Measurements from ENCODE around the gene SH3BP4. TPM values are rescaled to one million over a fixed set of nuclear protein-coding genes. Genes with fewer than 3 reads are reported as not detected.

The SH3BP4 gene
- total RNA-seq, 4 donors from 2014 or later = 29.3 to 63.0 (median 42.9) TPM

DNA sequence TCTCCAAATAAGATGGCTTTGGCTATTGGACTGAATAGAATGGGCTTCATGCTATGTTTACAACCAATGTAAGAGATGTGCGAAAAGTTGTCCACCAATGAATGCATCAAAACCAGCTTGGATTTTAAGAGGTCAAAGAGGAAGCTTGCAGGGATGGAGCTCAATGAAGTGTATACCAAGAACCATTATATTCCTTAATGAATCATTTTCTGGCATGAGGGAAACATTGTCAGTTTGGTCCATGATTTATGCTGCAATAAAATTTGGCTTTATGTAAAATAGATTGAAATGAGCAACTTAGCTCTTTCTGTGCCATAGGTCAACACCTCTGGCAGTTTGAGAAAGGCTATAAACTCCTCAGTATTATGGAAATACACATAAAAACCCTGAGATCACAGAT is 107.3 kb downstream of the SH3BP4 start:
- 100% methylated on average over 1 of the region's 1 CpG for WGBS, 2 donors (ENCODE audit: low coverage in 1 of 2)
- ATAC-seq = no peak
- TF ChIP-seq POLR2AphosphoS5 (IDR thresholded peaks at IDR 0.05) (no peak), EP300 (IDR thresholded peaks at IDR 0.05) (no peak), POLR2A (IDR thresholded peaks at IDR 0.05) (no peak)
- TF ChIP-seq, protein P1, sequence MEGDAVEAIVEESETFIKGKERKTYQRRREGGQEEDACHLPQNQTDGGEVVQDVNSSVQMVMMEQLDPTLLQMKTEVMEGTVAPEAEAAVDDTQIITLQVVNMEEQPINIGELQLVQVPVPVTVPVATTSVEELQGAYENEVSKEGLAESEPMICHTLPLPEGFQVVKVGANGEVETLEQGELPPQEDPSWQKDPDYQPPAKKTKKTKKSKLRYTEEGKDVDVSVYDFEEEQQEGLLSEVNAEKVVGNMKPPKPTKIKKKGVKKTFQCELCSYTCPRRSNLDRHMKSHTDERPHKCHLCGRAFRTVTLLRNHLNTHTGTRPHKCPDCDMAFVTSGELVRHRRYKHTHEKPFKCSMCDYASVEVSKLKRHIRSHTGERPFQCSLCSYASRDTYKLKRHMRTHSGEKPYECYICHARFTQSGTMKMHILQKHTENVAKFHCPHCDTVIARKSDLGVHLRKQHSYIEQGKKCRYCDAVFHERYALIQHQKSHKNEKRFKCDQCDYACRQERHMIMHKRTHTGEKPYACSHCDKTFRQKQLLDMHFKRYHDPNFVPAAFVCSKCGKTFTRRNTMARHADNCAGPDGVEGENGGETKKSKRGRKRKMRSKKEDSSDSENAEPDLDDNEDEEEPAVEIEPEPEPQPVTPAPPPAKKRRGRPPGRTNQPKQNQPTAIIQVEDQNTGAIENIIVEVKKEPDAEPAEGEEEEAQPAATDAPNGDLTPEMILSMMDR (IDR thresholded peaks at IDR 0.05) = no peak
- peaks cover 0 to 16% (median 0%) of the 10 kb centered on the region in 3 donors for H3K4me1 ChIP-seq
- no peaks in the 10 kb centered on the region for H3K9me3 ChIP-seq
- H3K27ac ChIP-seq = no peak overlapping the region
- H3K27me3 ChIP-seq = no peaks in the 10 kb centered on the region
- peaks cover 0 to 14% of the 10 kb centered on the region in 2 donors for H3K36me3 ChIP-seq
- H3K4me3 ChIP-seq = no peak overlapping the region

- WGBS, 2 donors (ENCODE audit: low coverage in 1 of 2) = 91 to 100% methylated on average over 4 to 6 of the region's 10 CpGs
- Histone ChIP-seq H3K36me3 (no peaks in the 10 kb centered on the region), H3K27ac (no peak overlapping the region), H3K4me1 (peaks cover 0 to 17% (median 0%) of the 10 kb centered on the region in 3 donors), H3K9me3 (no peaks in the 10 kb centered on the region), H3K4me3 (no peak overlapping the region), H3K27me3 (no peaks in the 10 kb centered on the region)
- ATAC-seq = no peak
- TF ChIP-seq, protein P1 (IDR thresholded peaks at IDR 0.05) = no peak
- TF ChIP-seq EP300 (IDR thresholded peaks at IDR 0.05) (no peak), POLR2A (IDR thresholded peaks at IDR 0.05) (no peak), POLR2AphosphoS5 (IDR thresholded peaks at IDR 0.05) (no peak)
These were observed 109.8 kb downstream of the SH3BP4 start for GRCh38 chr2:235061656-235062055.

- Histone ChIP-seq H3K36me3 (no peaks in the 10 kb centered on the region), H3K27me3 (no peaks in the 10 kb centered on the region), H3K4me3 (no peak overlapping the region), H3K27ac (peak overlapping the region in 3 of 4 donors; percentile 17 to 70 (median 30)), H3K9me3 (no peaks in the 10 kb centered on the region), H3K4me1 (peaks cover 0 to 17% (median 0%) of the 10 kb centered on the region in 3 donors)
- TF ChIP-seq EP300 (IDR thresholded peaks at IDR 0.05) (no peak), POLR2AphosphoS5 (IDR thresholded peaks at IDR 0.05) (no peak), POLR2A (IDR thresholded peaks at IDR 0.05) (no peak)
- TF ChIP-seq, protein P1 (IDR thresholded peaks at IDR 0.05) = no peak
- 10 to 37% methylated on average over 2 to 11 of the region's 17 CpGs for WGBS, 2 donors (ENCODE audit: low coverage in 1 of 2)
- ATAC-seq = peak; percentile 55
These were observed 111.7 kb downstream of the SH3BP4 start for GRCh38 chr2:235063471-235063961.

GRCh38 chr2:235064976-235065375 is 113.2 kb downstream of the SH3BP4 start:
- ATAC-seq = no peak
- Histone ChIP-seq H3K27me3 (no peaks in the 10 kb centered on the region), H3K36me3 (no peaks in the 10 kb centered on the region), H3K27ac (no peak overlapping the region), H3K4me3 (no peak overlapping the region), H3K9me3 (no peaks in the 10 kb centered on the region), H3K4me1 (peaks cover 0 to 19% (median 0%) of the 10 kb centered on the region in 3 donors)
- WGBS, 2 donors (ENCODE audit: low coverage in 1 of 2) = 70 to 88% methylated on average over 4 of the region's 7 CpGs
- TF ChIP-seq POLR2AphosphoS5 (IDR thresholded peaks at IDR 0.05) (no peak), EP300 (IDR thresholded peaks at IDR 0.05) (no peak), POLR2A (IDR thresholded peaks at IDR 0.05) (no peak)
- TF ChIP-seq, protein P1 (IDR thresholded peaks at IDR 0.05) = no peak

DNA sequence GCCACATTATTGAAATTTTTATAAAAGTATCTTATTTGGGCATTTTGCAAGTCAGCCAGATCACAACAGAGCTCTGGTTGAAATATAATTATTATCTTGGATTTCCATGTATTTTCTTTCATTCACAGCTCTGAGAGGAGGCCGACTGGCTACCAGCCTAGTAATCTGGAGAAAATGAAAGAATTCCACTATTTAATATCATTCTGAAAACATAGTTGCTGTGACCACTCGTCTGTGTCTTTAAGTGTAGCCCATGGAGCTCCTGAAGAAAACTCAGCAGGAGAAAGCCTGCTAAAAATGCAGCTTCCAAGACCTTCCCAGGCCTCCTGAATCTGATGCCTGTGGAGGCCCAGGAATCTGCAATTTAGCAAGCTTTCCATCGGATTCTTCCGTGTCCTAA is 114.7 kb downstream of the SH3BP4 start:
- no peaks in the 10 kb centered on the region for H3K9me3 ChIP-seq
- no peak overlapping the region for H3K4me3 ChIP-seq
- ATAC-seq = no peak
- H3K36me3 ChIP-seq = no peaks in the 10 kb centered on the region
- H3K4me1 ChIP-seq = peaks cover 0 to 27% (median 0%) of the 10 kb centered on the region in 3 donors
- TF ChIP-seq, protein P1 (IDR thresholded peaks at IDR 0.05) = no peak
- TF ChIP-seq POLR2A (IDR thresholded peaks at IDR 0.05) = no peak
- no peak for TF ChIP-seq EP300 (IDR thresholded peaks at IDR 0.05)
- TF ChIP-seq POLR2AphosphoS5 (IDR thresholded peaks at IDR 0.05) = no peak
- H3K27me3 ChIP-seq = no peaks in the 10 kb centered on the region
- H3K27ac ChIP-seq = no peak overlapping the region
- WGBS, 2 donors (ENCODE audit: low coverage in 1 of 2) = 65 to 68% methylated on average over 4 of the region's 4 CpGs

All from gastroesophageal sphincter (tissue), 4 donors.